IMR-90 (cell line): ENCODE results near the gene THADA. TPM values are rescaled to one million over a fixed set of nuclear protein-coding genes. Genes with fewer than 3 reads are reported as not detected.

Experiments used
- ATAC-seq: fragments of 200-7000 bp; cut with Tn5 transposase; 2 replicates; pipeline ENCODE4 v1.9.1; 2020; ENCODE audit warnings: low read depth, mild to moderate bottlenecking, moderate library complexity
- BruUV-seq: library from RNA; stranded (reverse); fragments of 400-500 nt; replicated peaks from 2 replicates; lab custom pipeline; 2021; lab: Mats Ljungman, UMichigan
- CTCF ChIA-PET: fragments of 300-600 bp; formaldehyde crosslinking; extraction: SDS; loops from one replicate; lab custom pipeline; 2021; ENCODE audit warnings: antibody characterized with exemption; lab: Yijun Ruan, JAX
- POLR2A ChIA-PET: fragments of 300-600 bp; sonication (Branson Sonifier 250); formaldehyde crosslinking; loops from one replicate; lab custom pipeline; 2022; ENCODE audit warnings: antibody characterized with exemption; ENCODE audit not compliant: unreplicated experiment; lab: Charles Lee
- DNase-seq: peaks from one replicate; pipeline ENCODE4 v3.0.0; 2013
- H2AFZ ChIP-seq: replicated peaks from 2 replicates; pipeline ENCODE3; 2013; ENCODE audit warnings: low read length, mild to moderate bottlenecking; ENCODE audit not compliant: poor library complexity
- H2AK5ac ChIP-seq: 2 replicates; pipeline ENCODE4 v1.6.1; 2013; ENCODE audit warnings: low read depth, low read length, inconsistent platforms
- H2AK9ac ChIP-seq: replicated peaks from 2 replicates; pipeline ENCODE3; 2013; ENCODE audit warnings: mild to moderate bottlenecking, low read depth, low read length, moderate library complexity; ENCODE audit not compliant: poor library complexity
- H2BK120ac ChIP-seq: 2 replicates; pipeline ENCODE4 v1.6.1; 2013; ENCODE audit warnings: low read depth, low read length, inconsistent platforms
- H2BK15ac ChIP-seq: 3 replicates; pipeline ENCODE4 v1.6.1; 2013; ENCODE audit warnings: low read depth, low read length, inconsistent platforms
- H2BK20ac ChIP-seq: 2 replicates; pipeline ENCODE4 v1.6.1; 2013; ENCODE audit warnings: low read depth, mild to moderate bottlenecking, inconsistent platforms, low read length, moderate library complexity
- H2BK5ac ChIP-seq: 2 replicates; pipeline ENCODE4 v1.6.1; 2013; ENCODE audit warnings: mild to moderate bottlenecking, low read depth, low read length, inconsistent platforms; ENCODE audit not compliant: poor library complexity, severe bottlenecking
- H3K14ac ChIP-seq: replicated peaks from 2 replicates; pipeline ENCODE4 v1.6.1; 2013; ENCODE audit warnings: low read depth, low read length, inconsistent platforms
- H3K18ac ChIP-seq: 2 replicates; pipeline ENCODE4 v1.6.1; 2013; ENCODE audit warnings: low read depth, low read length, control low read depth
- H3K23ac ChIP-seq: 2 replicates; pipeline ENCODE4 v1.6.1; 2013; ENCODE audit warnings: low read depth, low read length, inconsistent platforms
- H3K27ac ChIP-seq: 2 replicates; pipeline ENCODE4 v1.5.1; 2013; ENCODE audit warnings: mild to moderate bottlenecking, control low read depth, low read length; ENCODE audit not compliant: insufficient read depth
- H3K27me3 ChIP-seq: 2 replicates; pipeline ENCODE4 v1.6.1; 2013; ENCODE audit warnings: low read length; ENCODE audit not compliant: control insufficient read depth, insufficient read depth
- H3K36me3 ChIP-seq: 2 replicates; pipeline ENCODE4 v1.6.1; 2013; ENCODE audit warnings: low read length, mixed read lengths; ENCODE audit not compliant: control insufficient read depth, insufficient read depth
- H3K4ac ChIP-seq: 2 replicates; pipeline ENCODE4 v1.6.1; 2013; ENCODE audit warnings: low read depth, low read length, inconsistent platforms
- H3K4me1 ChIP-seq: 2 replicates; pipeline ENCODE4 v1.6.1; 2013; ENCODE audit warnings: low read length, mixed read lengths; ENCODE audit not compliant: control insufficient read depth, insufficient read depth
- H3K4me2 ChIP-seq: 2 replicates; pipeline ENCODE4 v1.6.1; 2013; ENCODE audit warnings: low read depth, mild to moderate bottlenecking, control low read depth, low read length, moderate library complexity
- H3K4me3 ChIP-seq: 2 replicates; pipeline ENCODE4 v1.5.1; 2013; ENCODE audit warnings: low read depth, mild to moderate bottlenecking, control low read depth, low read length, moderate library complexity; ENCODE audit not compliant: insufficient read depth
- H3K56ac ChIP-seq: 2 replicates; pipeline ENCODE4 v1.6.1; 2013; ENCODE audit warnings: low read length, inconsistent platforms; ENCODE audit not compliant: insufficient read depth; ENCODE audit errors: extremely low read depth
- H3K79me1 ChIP-seq, 2 experiments: 2 replicates each; pipeline ENCODE4 v1.6.1; 2013; ENCODE audit warnings: low read length in 2 of 2, inconsistent platforms in 1 of 2, low read depth in 1 of 2
- H3K9ac ChIP-seq: 2 replicates; pipeline ENCODE4 v1.6.1; 2013; ENCODE audit warnings: low read depth, low read length, control low read depth
- H3K9me1 ChIP-seq: 2 replicates; pipeline ENCODE4 v1.6.1; 2013; ENCODE audit warnings: low read length, inconsistent platforms; ENCODE audit not compliant: insufficient read depth
- H3K9me3 ChIP-seq: 2 replicates; pipeline ENCODE4 v1.6.1; 2013; ENCODE audit warnings: low read length; ENCODE audit not compliant: control insufficient read depth, insufficient read depth
- H4K20me1 ChIP-seq: 2 replicates; pipeline ENCODE4 v1.6.1; 2013; ENCODE audit warnings: low read length, inconsistent platforms; ENCODE audit not compliant: insufficient read depth
- H4K5ac ChIP-seq: 2 replicates; pipeline ENCODE4 v1.6.1; 2013; ENCODE audit warnings: mild to moderate bottlenecking, low read depth, low read length, control low read depth
- H4K8ac ChIP-seq, 2 experiments: 2 replicates each; pipeline ENCODE4 v1.6.1; 2013; ENCODE audit warnings: low read depth in 2 of 2, low read length in 2 of 2, control low read depth in 1 of 2, inconsistent platforms in 1 of 2
- H4K91ac ChIP-seq: 2 replicates; pipeline ENCODE4 v1.6.1; 2013; ENCODE audit warnings: low read depth, low read length, inconsistent platforms; ENCODE audit not compliant: insufficient read depth
- MAZ ChIP-seq: IDR thresholded peaks from 2 replicates; pipeline ENCODE4 v1.6.1; 2012; ENCODE audit warnings: low read depth, mild to moderate bottlenecking, low read length, improper control_type of control experiment, moderate library complexity, borderline replicate concordance
- RCOR1 ChIP-seq: IDR thresholded peaks from 2 replicates; pipeline ENCODE4 v1.6.1; 2012; ENCODE audit warnings: mild to moderate bottlenecking, low read length, improper control_type of control experiment; ENCODE audit not compliant: insufficient replicate concordance
- WGBS, 2 experiments: methylation state at CpG; one replicate each; pipeline versions ENCODE4 v1.1.5 to v1.1.7; 2013; ENCODE audit warnings: missing lambda C conversion rate in 2 of 2; ENCODE audit not compliant: insufficient read length in 1 of 2; ENCODE audit errors: extremely low coverage in 2 of 2; 5-methylcytosine and 5-hydroxymethylcytosine counted together
- dilution Hi-C: fragments of 300-500 bp; cut with HindIII; formaldehyde crosslinking; loops from one replicate; pipeline ENCODE4 v1.14.3; 2018; ENCODE audit warnings: low sequenced_read_pairs; ENCODE audit not compliant: unreplicated experiment
- in situ Hi-C: fragments of 300-500 bp; cut with MboI; formaldehyde crosslinking; loops from 3 replicates; pipeline ENCODE4 v1.14.3; 2019; ENCODE audit warnings: low sequenced_read_pairs, inconsistent platforms, mixed read lengths
- intact Hi-C: fragments of 100-400 bp; cut with micrococcal nuclease; formaldehyde crosslinking; loops from 2 replicates; pipeline ENCODE4 v1.10.0; 2022
- polyA plus RNA-seq, 3 experiments: library from polyadenylated mRNA; depleted of rRNA; stranded (reverse); fragments of >200 nt; gene quantifications; 2 replicates each; pipeline ENCODE4 v1.2.3, GENCODE V29; 2012; ENCODE audit warnings: low replicate concordance in 1 of 3
- total RNA-seq: library from RNA; depleted of rRNA; stranded (reverse); fragments of >200 nt; gene quantifications from 2 replicates; pipeline ENCODE4 v1.2.3, GENCODE V29; 2012

THADA gene
- total and polyA plus RNA-seq, 2 of the 4 experiments (the other 2 are of a cell fraction): 10.5 to 21.3 TPM

- H4K91ac ChIP-seq: peak within 1 kb of the TSS; percentile 70
- intact Hi-C loops: no loop called here
- H2BK20ac ChIP-seq: peak within 1 kb of the TSS; percentile 52
- H3K14ac ChIP-seq: peak within 1 kb of the TSS; percentile 83
- peaks cover 10% of the 10 kb centered on the region for H3K27me3 ChIP-seq
- peak within 1 kb of the TSS; percentile 33; the same call in 1 of the 2 replicates for H4K5ac ChIP-seq
- H3K9me3 ChIP-seq: no peaks in the 10 kb centered on the region
- peak within 1 kb of the TSS; percentile 73 for H3K4me3 ChIP-seq
- H2BK120ac ChIP-seq: peak within 1 kb of the TSS; percentile 76
- peak within 1 kb of the TSS; percentile 95 for H2AFZ ChIP-seq
- H4K8ac ChIP-seq: peak within 1 kb of the TSS; percentile 56 to 72; a peak in 3 of 4 replicates
- in situ Hi-C loops: loop anchor here (5.0 kb wide), 1 partner anchor 50 kb away; no protein-coding TSS in a partner anchor
- peak within 1 kb of the TSS; percentile 27 for H3K18ac ChIP-seq
- H3K4me1 ChIP-seq: peaks cover 7% of the 10 kb centered on the region; the same call in 1 of the 2 replicates
- peak within 1 kb of the TSS; percentile 47 for H3K9ac ChIP-seq
- peak within 1 kb of the TSS; percentile 35 for H3K27ac ChIP-seq
- no peaks in the 10 kb centered on the region for H3K36me3 ChIP-seq
- H2BK5ac ChIP-seq: peak within 1 kb of the TSS; percentile 27
- WGBS, 2 experiments: 0% methylated on average over 35 of the region's 75 CpGs; no CpG with 5 or more reads in 1 of the 2 experiments
- dilution Hi-C loops: no loop called here
- no peaks in the 10 kb centered on the region for H4K20me1 ChIP-seq
- no peak for TF ChIP-seq RCOR1
- peak; percentile 69; the same call in 1 of the 2 replicates for TF ChIP-seq MAZ
- H3K4ac ChIP-seq: peak within 1 kb of the TSS; percentile 81
- H3K4me2 ChIP-seq: peak within 1 kb of the TSS; percentile 97
- POLR2A ChIA-PET: no interaction called here
- peak within 1 kb of the TSS; percentile 95; the same call in 1 of the 3 replicates for H2BK15ac ChIP-seq
- peak within 1 kb of the TSS; percentile 61; the same call in 1 of the 2 replicates for H2AK5ac ChIP-seq
- H3K23ac ChIP-seq: peak within 1 kb of the TSS; percentile 88
- H3K56ac ChIP-seq: peak within 1 kb of the TSS; percentile 8; the same call in 1 of the 2 replicates
- ATAC-seq (peak; percentile 99), DNase-seq (peak; percentile 83)
- H3K79me1 ChIP-seq: peaks cover 4 to 8% of the 10 kb centered on the region in 2 experiments; a peak in 2 of 4 replicates
- CTCF ChIA-PET: interaction anchor here (0.7 kb wide), 1 partner anchor 61 kb away, joined by 3 read pairs; no protein-coding TSS in a partner anchor
- BruUV-seq: no TSS peak
- peaks cover 4% of the 10 kb centered on the region; the same call in 1 of the 2 replicates for H3K9me1 ChIP-seq
- H2AK9ac ChIP-seq: peak within 1 kb of the TSS; percentile 38
Observed at GRCh38 chr2:43637030-43637803, 41.4 kb upstream of the THADA start, which contains the start of gene PLEKHH2. Gene PLEKHH2 (plus strand): TSS chr2:43637260. CDS start chr2:43644674, 7,414 bp downstream.
